GM21447 (cell line): ENCODE results near the gene DNASE1L3.
"Not testable (repeated sequence)": the region's sequence is repeated elsewhere in the genome, so short reads cannot be mapped to it uniquely, and the experiment has no call there.

Experiments used
- ATAC-seq: cut with Tn5 transposase; IDR thresholded peaks from one replicate; pipeline ENCODE4 v1.9.1; 2021; ENCODE audit not compliant: unreplicated experiment

DNASE1L3 gene

GRCh38 chr3:58210761-58211460, at the start of gene DNASE1L3:
Gene DNASE1L3, minus strand, starts transcription at chr3:58210972. Its CDS starts 66 bp downstream, at chr3:58210906.
- ATAC-seq = no peak

- no peak for ATAC-seq
These were observed 49.5 kb upstream of the DNASE1L3 start for GRCh38 chr3:58260261-58260731.

- ATAC-seq = no peak
These were observed 47.8 kb upstream of the DNASE1L3 start for GRCh38 chr3:58258392-58259055.

- no peak for ATAC-seq
These were observed 45.7 kb upstream of the DNASE1L3 start for GRCh38 chr3:58256511-58256910.

GRCh38 chr3:58256061-58256460, 45.3 kb upstream of the DNASE1L3 start:
- ATAC-seq = no peak

- ATAC-seq = no peak
These were observed 43.4 kb upstream of the DNASE1L3 start for GRCh38 chr3:58254144-58254543.

- ATAC-seq = no peak
These were observed 40.9 kb upstream of the DNASE1L3 start for GRCh38 chr3:58251631-58252035.

GRCh38 chr3:58250093-58250707, 39.4 kb upstream of the DNASE1L3 start:
- no peak for ATAC-seq

GRCh38 chr3:58249358-58250092, 38.8 kb upstream of the DNASE1L3 start:
- no peak for ATAC-seq

- no peak for ATAC-seq
These were observed 35.6 kb upstream of the DNASE1L3 start for GRCh38 chr3:58246148-58247047.

- ATAC-seq = no peak
These were observed 33.3 kb upstream of the DNASE1L3 start for GRCh38 chr3:58243976-58244585.

- ATAC-seq = not testable (repeated sequence)
These were observed 32.1 kb upstream of the DNASE1L3 start for GRCh38 chr3:58242860-58243259.

- no peak for ATAC-seq
These were observed 31.6 kb upstream of the DNASE1L3 start for GRCh38 chr3:58242340-58242739.

GRCh38 chr3:58241306-58242044, 30.7 kb upstream of the DNASE1L3 start:
- no peak for ATAC-seq

- no peak for ATAC-seq
These were observed 28.1 kb upstream of the DNASE1L3 start for GRCh38 chr3:58238830-58239229.

GRCh38 chr3:58237941-58238681, 27.3 kb upstream of the DNASE1L3 start:
- ATAC-seq = peak; percentile 26

GRCh38 chr3:58237238-58237940, 26.6 kb upstream of the DNASE1L3 start, which contains the start of gene ABHD6:
Gene ABHD6, plus strand, starts transcription at chr3:58237792. Its CDS starts 18,795 bp downstream, at chr3:58256587.
- peak; percentile 69 for ATAC-seq
